Kidney epithelial cell (primary cell): ENCODE data around the gene NOTCH2. TPM values are rescaled to one million over a fixed set of nuclear protein-coding genes. Genes with fewer than 3 reads are reported as not detected.

Experiments used
- DNase-seq: peaks from one replicate; pipeline ENCODE4 v3.0.0-alpha.2; 2010; ENCODE audit warnings: low read depth
- H3K27me3 ChIP-seq: 2 replicates; pipeline ENCODE4 v1.6.0; 2011; ENCODE audit warnings: low read length; ENCODE audit not compliant: control insufficient read depth, insufficient read depth
- H3K36me3 ChIP-seq: 2 replicates; pipeline ENCODE4 v1.5.1; 2011; ENCODE audit warnings: low read length; ENCODE audit not compliant: control insufficient read depth, insufficient read depth
- H3K4me3 ChIP-seq: 2 replicates; pipeline ENCODE4 v1.5.1; 2011; ENCODE audit warnings: low read depth, mild to moderate bottlenecking, control low read depth, low read length
- total RNA-seq: library from RNA; depleted of rRNA; stranded (reverse); fragments of >200 nt; gene quantifications from 2 replicates; pipeline ENCODE4 v1.2.3, GENCODE V29; 2015
- TF ChIP-seq, protein P1 (sequence below): IDR thresholded peaks from 2 replicates; pipeline ENCODE4 v1.5.1; 2011; ENCODE audit warnings: mild to moderate bottlenecking, moderate library complexity, low read length, control low read depth, inconsistent platforms; ENCODE audit not compliant: insufficient read depth, poor library complexity, severe bottlenecking

Gene NOTCH2
- total RNA-seq, 1 donor from 2014 or later: 136 TPM

- DNase-seq: no peak
- no peaks in the 10 kb centered on the region for H3K27me3 ChIP-seq
- H3K36me3 ChIP-seq: peaks cover 9% of the 10 kb centered on the region
- TF ChIP-seq, protein P1, sequence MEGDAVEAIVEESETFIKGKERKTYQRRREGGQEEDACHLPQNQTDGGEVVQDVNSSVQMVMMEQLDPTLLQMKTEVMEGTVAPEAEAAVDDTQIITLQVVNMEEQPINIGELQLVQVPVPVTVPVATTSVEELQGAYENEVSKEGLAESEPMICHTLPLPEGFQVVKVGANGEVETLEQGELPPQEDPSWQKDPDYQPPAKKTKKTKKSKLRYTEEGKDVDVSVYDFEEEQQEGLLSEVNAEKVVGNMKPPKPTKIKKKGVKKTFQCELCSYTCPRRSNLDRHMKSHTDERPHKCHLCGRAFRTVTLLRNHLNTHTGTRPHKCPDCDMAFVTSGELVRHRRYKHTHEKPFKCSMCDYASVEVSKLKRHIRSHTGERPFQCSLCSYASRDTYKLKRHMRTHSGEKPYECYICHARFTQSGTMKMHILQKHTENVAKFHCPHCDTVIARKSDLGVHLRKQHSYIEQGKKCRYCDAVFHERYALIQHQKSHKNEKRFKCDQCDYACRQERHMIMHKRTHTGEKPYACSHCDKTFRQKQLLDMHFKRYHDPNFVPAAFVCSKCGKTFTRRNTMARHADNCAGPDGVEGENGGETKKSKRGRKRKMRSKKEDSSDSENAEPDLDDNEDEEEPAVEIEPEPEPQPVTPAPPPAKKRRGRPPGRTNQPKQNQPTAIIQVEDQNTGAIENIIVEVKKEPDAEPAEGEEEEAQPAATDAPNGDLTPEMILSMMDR: no peak
- H3K4me3 ChIP-seq: no peak overlapping the region
These were observed 103.4 kb downstream of the NOTCH2 start for GRCh38 chr1:119966020-119966419.

DNA sequence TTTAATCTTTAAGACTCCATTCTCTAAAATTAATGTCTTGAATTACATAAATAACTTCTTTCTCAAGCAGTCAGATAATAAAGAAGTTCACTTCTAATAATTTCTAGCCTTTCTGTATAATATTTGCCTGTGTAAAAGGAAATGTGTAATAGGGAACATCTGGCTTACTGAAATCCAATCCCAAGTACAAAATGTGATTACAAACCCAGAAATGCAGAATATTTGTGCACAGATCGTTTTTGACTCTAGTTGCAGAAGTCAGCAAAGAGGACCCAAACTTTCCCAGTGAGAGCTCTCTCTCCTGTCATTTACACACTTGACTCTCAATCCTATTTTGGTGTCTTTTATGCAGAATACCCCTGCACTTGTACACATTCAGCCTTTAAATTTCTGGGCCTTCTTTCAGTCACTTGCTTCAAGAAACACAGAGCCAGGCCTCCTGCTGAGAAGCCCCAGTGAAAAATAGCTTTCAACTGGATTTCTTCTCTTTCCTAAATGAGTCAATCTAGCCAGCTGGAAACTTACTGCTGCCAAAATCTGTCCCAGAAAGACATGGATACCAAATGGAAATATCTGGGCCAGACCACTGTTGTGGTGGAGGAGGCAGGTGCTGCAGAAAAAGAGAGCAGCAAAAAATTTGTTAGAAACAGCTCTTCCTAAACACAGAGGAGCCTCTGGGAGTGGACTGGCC, 104.6 kb downstream of the NOTCH2 start:
- DNase-seq: no peak
- Histone ChIP-seq H3K36me3 (peaks cover 9% of the 10 kb centered on the region), H3K4me3 (no peak overlapping the region), H3K27me3 (no peaks in the 10 kb centered on the region)
- TF ChIP-seq, protein P1: no peak

GRCh38 chr1:119962296-119962968, 107.0 kb downstream of the NOTCH2 start:
- Histone ChIP-seq H3K27me3 (no peaks in the 10 kb centered on the region), H3K36me3 (peaks cover 7% of the 10 kb centered on the region), H3K4me3 (no peak overlapping the region)
- TF ChIP-seq, protein P1: no peak
- no peak for DNase-seq

- H3K27me3 ChIP-seq: no peaks in the 10 kb centered on the region
- TF ChIP-seq, protein P1: no peak
- H3K4me3 ChIP-seq: no peak overlapping the region
- DNase-seq: no peak
- no peaks in the 10 kb centered on the region for H3K36me3 ChIP-seq
These were observed 109.0 kb downstream of the NOTCH2 start for GRCh38 chr1:119960501-119960900.

GRCh38 chr1:119959268-119960220, 109.9 kb downstream of the NOTCH2 start:
- TF ChIP-seq, protein P1: no peak

More at GRCh38 chr1:119959268-119960220, 109.9 kb downstream of the NOTCH2 start:
- Histone ChIP-seq H3K27me3 (no peaks in the 10 kb centered on the region), H3K4me3 (no peak overlapping the region), H3K36me3 (no peaks in the 10 kb centered on the region)
- no peak for DNase-seq
